Activated naive CD4-positive, alpha-beta T cell treated with anti-CD3 and anti-CD28 coated beads, Interleukin-2, amount 50 U/mL, for 72 hours (primary cell): ENCODE data around the gene PDE6H. TPM values are rescaled to one million over a fixed set of nuclear protein-coding genes. Genes with fewer than 3 reads are reported as not detected.
A peak's percentile ranks its signal among the peaks of the same experiment; 100 is the strongest.

Experiments
- ATAC-seq, 2 donors: fragments of 150-1000 bp; cut with Tn5 transposase; 2 replicates each; pipeline ENCODE4 v1.10.0; 2021; ENCODE audit warnings: mild to moderate bottlenecking in 2 of 2, moderate library complexity in 2 of 2
- DNase-seq, 2 donors: peaks; one replicate each; pipeline ENCODE4 v3.0.0; 2021 to 2022; ENCODE audit warnings: low spot score in 2 of 2
- H3K27ac Mint-ChIP-seq, 2 donors: one replicate each; pipeline ENCODE4 v1.8.0; 2022; ENCODE audit warnings: mild to moderate bottlenecking in 2 of 2, mixed read lengths in 2 of 2
- H3K36me3 Mint-ChIP-seq, 2 donors: one replicate each; pipeline ENCODE4 v1.8.0; 2022; ENCODE audit warnings: mixed read lengths in 2 of 2
- H3K9me3 Mint-ChIP-seq, 2 donors: one replicate each; pipeline ENCODE4 v1.8.0; 2022; ENCODE audit warnings: mixed read lengths in 2 of 2
- total RNA-seq, 2 donors: library from RNA; stranded (reverse); gene quantifications; one replicate each; pipeline ENCODE4 v1.2.3, GENCODE V29; 2022

PDE6H gene
- not detected for total RNA-seq

DNA sequence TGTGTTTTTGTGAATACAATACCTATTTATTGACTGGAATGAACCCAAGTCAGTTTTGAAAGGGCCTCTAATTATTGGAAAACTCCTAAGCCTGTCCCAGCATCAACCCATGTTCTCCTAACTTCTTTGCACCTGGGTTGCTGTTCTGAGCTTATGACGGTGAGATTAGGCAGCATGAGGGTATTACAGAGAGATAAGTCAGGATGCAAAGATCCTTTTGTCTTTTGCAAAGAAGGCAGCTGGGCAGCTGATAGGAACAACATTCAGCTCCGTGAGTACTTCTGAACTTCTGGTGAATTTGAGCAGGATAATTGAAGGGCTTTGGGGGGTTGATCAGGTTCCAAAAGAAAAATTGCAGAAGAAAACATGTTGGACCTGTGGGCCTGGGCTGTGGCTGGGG, at the start of gene PDE6H:
PDE6H (plus strand) TSS at position 227 of the 400 bp plus-strand sequence. CDS start 4,971 bp downstream, outside the sequence.
- ATAC-seq (no peak), DNase-seq (no peak)

GRCh38 chr12:14923944-14924343, 48.9 kb upstream of the PDE6H start:
- peaks cover 11 to 18% of the 10 kb centered on the region in 2 donors for H3K36me3 Mint-ChIP-seq
- H3K27ac Mint-ChIP-seq: no peak overlapping the region
- DNase-seq (no peak), ATAC-seq (no peak)
- H3K9me3 Mint-ChIP-seq: no peaks in the 10 kb centered on the region

More for the DNA sequence above, at the start of gene PDE6H:
- peaks cover 0 to 14% of the 10 kb centered on the region in 2 donors for H3K36me3 Mint-ChIP-seq
- no peak within 1 kb of the TSS for H3K27ac Mint-ChIP-seq
- peaks cover 4 to 10% of the 10 kb centered on the region in 2 donors for H3K9me3 Mint-ChIP-seq

- no peak for ATAC-seq
- DNase-seq: no peak
- Mint-ChIP-seq H3K36me3 (peaks cover 11 to 18% of the 10 kb centered on the region in 2 donors), H3K27ac (no peak overlapping the region), H3K9me3 (no peaks in the 10 kb centered on the region)
These were observed 48.3 kb upstream of the PDE6H start for GRCh38 chr12:14924541-14924940.

GRCh38 chr12:14927267-14927666, 45.6 kb upstream of the PDE6H start:
- Mint-ChIP-seq H3K9me3 (no peaks in the 10 kb centered on the region), H3K27ac (no peak overlapping the region), H3K36me3 (no peaks in the 10 kb centered on the region)
- DNase-seq (no peak), ATAC-seq (no peak)

- ATAC-seq (no peak), DNase-seq (no peak)
- H3K9me3 Mint-ChIP-seq: no peaks in the 10 kb centered on the region
- no peak overlapping the region for H3K27ac Mint-ChIP-seq
- peaks cover 0 to 6% of the 10 kb centered on the region in 2 donors for H3K36me3 Mint-ChIP-seq
These were observed 43.9 kb upstream of the PDE6H start for GRCh38 chr12:14928931-14929330.

- no peak for DNase-seq
- no peak overlapping the region for H3K27ac Mint-ChIP-seq
- no peaks in the 10 kb centered on the region for H3K9me3 Mint-ChIP-seq
- peaks cover 0 to 12% of the 10 kb centered on the region in 2 donors for H3K36me3 Mint-ChIP-seq
- no peak for ATAC-seq
These were observed 42.5 kb upstream of the PDE6H start for GRCh38 chr12:14930299-14930698.

DNA sequence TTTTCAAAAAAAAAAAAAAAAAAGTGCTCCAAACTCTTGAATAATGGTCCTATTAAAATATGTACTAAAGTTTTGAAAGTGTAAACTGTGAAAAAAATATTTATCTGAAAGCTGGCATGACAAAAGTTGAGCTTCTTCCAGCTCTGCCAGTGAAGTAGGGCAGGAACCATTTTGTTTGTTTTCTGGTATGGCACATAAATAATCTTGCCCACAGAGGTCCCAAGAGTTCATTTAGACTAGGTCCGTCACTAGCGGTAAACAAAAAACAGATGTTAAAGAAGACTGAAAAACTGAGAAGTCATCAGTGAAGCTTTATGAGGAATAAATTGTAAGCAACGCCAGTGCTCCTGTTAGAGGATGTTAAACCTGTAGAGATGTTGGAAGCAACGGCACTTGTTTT, 41.5 kb upstream of the PDE6H start:
- Mint-ChIP-seq H3K36me3 (peaks cover 0 to 12% of the 10 kb centered on the region in 2 donors), H3K9me3 (no peaks in the 10 kb centered on the region), H3K27ac (no peak overlapping the region)
- no peak for ATAC-seq
- DNase-seq: no peak

DNA sequence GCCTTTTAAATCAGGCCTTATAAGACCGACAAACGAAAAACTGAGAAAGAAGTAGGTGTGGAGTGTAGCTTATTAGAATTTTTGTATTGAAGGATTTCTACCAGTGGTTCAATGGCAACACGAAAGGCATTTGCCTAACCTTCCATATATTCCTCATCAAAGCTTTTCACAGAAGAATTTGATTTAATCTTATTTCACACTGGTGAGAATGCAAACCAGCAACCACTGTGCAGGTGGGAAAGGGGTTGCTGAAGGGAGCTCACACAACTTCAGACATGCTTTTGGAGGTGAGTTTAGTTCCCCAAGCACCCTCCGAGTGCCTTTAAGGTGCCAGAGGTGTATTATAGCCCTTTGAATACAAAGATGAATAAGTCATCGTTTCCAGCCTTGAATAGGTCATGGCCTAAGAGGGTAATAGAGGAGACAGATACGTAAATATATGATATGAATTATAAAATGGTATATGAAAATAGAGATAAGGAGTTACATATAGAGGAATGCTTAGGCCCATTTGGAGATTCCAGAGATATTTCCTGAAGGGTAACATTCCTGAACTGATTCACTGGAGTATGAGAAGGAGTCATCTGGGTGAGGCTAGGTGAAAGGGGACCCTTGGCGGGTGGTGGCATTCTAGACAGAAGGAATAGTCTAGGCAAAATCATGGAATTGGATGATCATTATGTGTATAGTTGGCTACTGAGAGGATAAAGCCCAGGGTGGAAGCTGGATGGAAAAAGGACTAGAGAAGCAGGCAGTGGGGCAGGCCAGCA, 40.9 kb upstream of the PDE6H start:
- ATAC-seq (no peak), DNase-seq (no peak)
- no peaks in the 10 kb centered on the region for H3K9me3 Mint-ChIP-seq
- peak overlapping the region in 1 of 2 donors; percentile 4 for H3K27ac Mint-ChIP-seq
- peaks cover 1 to 18% of the 10 kb centered on the region in 2 donors for H3K36me3 Mint-ChIP-seq

DNA sequence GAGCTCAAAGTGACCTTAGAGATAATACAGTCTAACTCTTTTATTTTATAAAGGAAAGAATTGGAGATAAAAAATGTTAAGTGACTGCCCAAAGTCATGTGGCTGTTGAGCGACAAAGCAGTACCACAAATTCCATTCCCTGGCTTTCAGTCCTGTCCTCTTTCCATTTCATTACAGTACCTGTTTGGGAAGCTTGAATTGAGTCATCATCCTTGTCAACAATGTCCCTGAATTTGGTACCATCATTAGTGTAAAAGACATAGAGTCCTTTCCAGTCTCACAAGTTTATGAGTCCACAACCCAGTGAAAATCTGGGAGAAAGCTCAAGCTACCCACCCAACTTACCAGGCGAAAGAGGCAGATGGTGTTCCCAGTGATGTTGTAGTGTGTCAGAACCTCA, 38.3 kb upstream of the PDE6H start:
- Mint-ChIP-seq H3K9me3 (peaks cover 0 to 8% of the 10 kb centered on the region in 2 donors), H3K36me3 (peaks cover 14 to 41% of the 10 kb centered on the region in 2 donors), H3K27ac (no peak overlapping the region)
- ATAC-seq: no peak
- DNase-seq: no peak

DNA sequence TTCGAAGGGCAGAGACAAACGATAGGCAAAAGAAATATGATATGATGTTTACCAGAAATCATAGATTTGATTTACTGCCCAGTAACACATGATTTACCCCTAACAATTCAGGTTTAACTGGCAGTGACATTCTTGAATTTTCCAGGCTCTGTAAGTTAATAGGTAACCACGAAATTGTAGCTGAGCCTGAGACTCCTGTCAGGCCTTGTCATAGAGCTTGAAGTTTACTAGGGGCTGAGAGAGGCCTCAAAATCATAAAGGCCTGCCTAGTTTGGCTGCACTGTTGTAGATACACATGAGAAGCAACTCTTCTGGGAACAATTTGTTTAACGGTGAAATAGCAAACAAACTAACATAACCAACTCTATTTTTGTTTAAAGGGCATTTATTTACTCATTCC, 37.8 kb upstream of the PDE6H start:
- H3K36me3 Mint-ChIP-seq: peaks cover 19 to 46% of the 10 kb centered on the region in 2 donors
- no peak overlapping the region for H3K27ac Mint-ChIP-seq
- no peak for ATAC-seq

DNA sequence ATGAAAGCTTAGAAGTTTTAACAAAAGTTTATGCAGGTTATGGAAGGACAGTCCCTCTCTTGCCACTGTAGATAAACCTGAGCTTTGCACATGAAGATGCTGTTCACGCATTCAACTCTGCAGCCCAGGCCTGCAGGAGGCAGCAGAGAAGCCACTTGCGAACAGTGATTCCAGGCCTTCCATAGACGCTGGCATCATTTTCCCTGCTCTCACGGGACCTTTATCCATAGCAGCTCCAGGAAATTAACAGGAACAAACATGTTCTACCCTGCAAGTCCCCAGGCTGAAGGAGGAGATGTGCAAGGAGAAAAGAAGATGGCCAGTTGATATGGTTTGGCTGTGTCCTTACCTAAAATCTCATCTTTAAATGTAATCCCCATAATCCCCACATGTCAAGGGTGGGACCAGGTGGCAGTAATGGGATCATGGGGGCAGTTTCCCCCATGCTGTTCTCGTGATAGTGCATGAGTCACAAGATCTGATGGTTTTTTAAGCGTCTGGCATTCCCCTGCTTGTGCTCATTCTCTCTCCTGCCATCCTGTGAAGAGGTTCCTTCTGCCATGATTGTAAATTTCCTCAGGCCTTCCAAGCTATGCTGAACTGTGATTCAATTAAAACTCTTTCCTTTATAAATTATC, 36.5 kb upstream of the PDE6H start:
- DNase-seq: no peak
- Mint-ChIP-seq H3K36me3 (peaks cover 20 to 59% of the 10 kb centered on the region in 2 donors), H3K9me3 (peaks cover 0 to 8% of the 10 kb centered on the region in 2 donors), H3K27ac (peak overlapping the region in 1 of 2 donors; percentile 45)
- no peak for ATAC-seq

More for the DNA sequence above, 37.8 kb upstream of the PDE6H start:
- DNase-seq: no peak
- peaks cover 0 to 8% of the 10 kb centered on the region in 2 donors for H3K9me3 Mint-ChIP-seq

GRCh38 chr12:14937014-14937413, 35.8 kb upstream of the PDE6H start:
- Mint-ChIP-seq H3K36me3 (peaks cover 24 to 66% of the 10 kb centered on the region in 2 donors), H3K27ac (peak overlapping the region in 1 of 2 donors; percentile 45), H3K9me3 (peaks cover 0 to 8% of the 10 kb centered on the region in 2 donors)
- DNase-seq (no peak), ATAC-seq (no peak)

GRCh38 chr12:14937689-14938088, 35.2 kb upstream of the PDE6H start:
- peaks cover 0 to 8% of the 10 kb centered on the region in 2 donors for H3K9me3 Mint-ChIP-seq
- ATAC-seq (peak; percentile 25 to 61), DNase-seq (no peak)
- peak overlapping the region; percentile 45 to 93 for H3K27ac Mint-ChIP-seq
- H3K36me3 Mint-ChIP-seq: peaks cover 29 to 73% of the 10 kb centered on the region in 2 donors

- DNase-seq: no peak
- H3K36me3 Mint-ChIP-seq: peaks cover 32 to 70% of the 10 kb centered on the region in 2 donors
- H3K9me3 Mint-ChIP-seq: peaks cover 0 to 8% of the 10 kb centered on the region in 2 donors
- H3K27ac Mint-ChIP-seq: peak within 1 kb of the TSS; percentile 45 to 93
- ATAC-seq: no peak
These were observed 34.5 kb upstream of the PDE6H start, which contains the start of gene ERP27 for GRCh38 chr12:14938301-14938700. Gene ERP27, minus strand, starts transcription at chr12:14938537. Its CDS starts 29 bp downstream, at chr12:14938508.

DNA sequence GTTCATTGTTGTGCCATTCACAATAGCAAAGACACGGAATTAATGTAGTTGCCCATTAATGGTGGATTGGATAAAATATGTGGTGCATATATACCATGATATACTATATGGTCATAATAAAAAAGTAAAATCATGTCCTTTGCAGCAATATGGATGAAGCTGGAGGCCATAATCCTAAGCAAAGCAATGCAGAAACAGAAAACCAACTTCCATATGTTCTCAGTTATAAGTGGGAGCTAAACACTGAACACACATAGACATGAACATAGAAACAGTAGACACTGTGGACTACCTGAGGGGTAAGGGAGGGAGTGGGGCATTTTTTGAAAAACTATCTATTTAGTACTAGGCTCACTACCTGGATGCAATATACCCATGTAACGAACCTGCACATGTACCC, 31.5 kb upstream of the PDE6H start:
- peaks cover 55 to 88% of the 10 kb centered on the region in 2 donors for H3K36me3 Mint-ChIP-seq
- peaks cover 0 to 8% of the 10 kb centered on the region in 2 donors for H3K9me3 Mint-ChIP-seq
- ATAC-seq (no peak), DNase-seq (no peak)
- no peak overlapping the region for H3K27ac Mint-ChIP-seq

DNA sequence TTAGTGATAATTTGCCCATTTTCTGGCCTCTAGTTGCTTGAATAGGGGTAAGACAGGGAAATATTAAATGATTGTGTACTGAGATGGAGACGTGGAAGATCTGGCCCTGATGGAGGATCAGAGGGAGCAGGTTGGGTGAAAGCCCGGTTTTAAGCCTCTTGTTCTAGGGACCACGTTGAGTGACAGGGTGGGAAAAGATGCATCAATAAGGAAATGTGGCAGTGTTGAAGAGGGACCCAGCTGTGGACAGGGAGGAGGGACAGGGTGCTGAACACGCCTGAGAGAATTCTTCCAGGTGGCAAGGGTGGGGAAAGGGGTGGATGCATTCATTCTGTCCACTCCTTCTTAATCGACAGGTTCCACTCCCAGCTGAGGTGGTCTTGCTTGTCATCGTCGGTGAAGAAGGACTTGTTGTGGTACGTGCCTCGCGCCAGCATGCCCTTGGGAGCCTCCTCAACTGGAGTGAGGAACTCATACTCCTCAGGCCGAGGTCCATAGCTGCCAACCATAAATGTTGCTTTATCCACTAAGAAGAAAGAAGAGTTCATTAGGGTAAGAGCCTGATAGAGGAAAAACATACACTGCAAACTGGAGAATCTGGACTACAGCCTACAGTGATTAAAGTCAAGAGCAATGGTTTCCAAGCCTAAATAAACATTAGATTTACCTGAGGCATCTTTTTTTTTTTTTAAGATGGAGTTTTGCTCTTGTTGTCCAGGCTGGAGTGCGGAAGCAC, 30.5 kb upstream of the PDE6H start:
- DNase-seq (no peak), ATAC-seq (no peak)
- Mint-ChIP-seq H3K27ac (peak overlapping the region in 1 of 2 donors; percentile 70), H3K36me3 (peaks cover 60 to 89% of the 10 kb centered on the region in 2 donors), H3K9me3 (peaks cover 0 to 5% of the 10 kb centered on the region in 2 donors)

GRCh38 chr12:14946162-14946561, 26.7 kb upstream of the PDE6H start:
- H3K9me3 Mint-ChIP-seq: no peaks in the 10 kb centered on the region
- ATAC-seq (no peak), DNase-seq (no peak)
- peaks cover 73 to 88% of the 10 kb centered on the region in 2 donors for H3K36me3 Mint-ChIP-seq
- H3K27ac Mint-ChIP-seq: peak overlapping the region; percentile 92
